ENCODE data around the gene INPP5A.
"Not testable (repeated sequence)": the region's sequence is repeated elsewhere in the genome, so short reads cannot be mapped to it uniquely, and the experiment has no call there.

INPP5A gene

GRCh38 chr10:132549371-132549770 is 11.8 kb downstream of the INPP5A start:
- no peak overlapping the region for H3K4me3 ChIP-seq (ENCODE audit: low read length)
- no peak for DNase-seq (ENCODE audit: low read depth)
- no peak for TF ChIP-seq CTCF (conservative IDR thresholded peaks at IDR 0.05; ENCODE audit: low read depth, low read length)

GRCh38 chr10:132550366-132551092 is 12.9 kb downstream of the INPP5A start:
- H3K4me3 ChIP-seq (ENCODE audit: low read length), result no peak overlapping the region
- TF ChIP-seq CTCF (conservative IDR thresholded peaks at IDR 0.05; ENCODE audit: low read depth, low read length), result no peak

GRCh38 chr10:132551093-132551807 is 13.7 kb downstream of the INPP5A start:
- no peak overlapping the region for H3K4me3 ChIP-seq (ENCODE audit: low read length)
- DNase-seq (ENCODE audit: low read depth), result no peak

More at GRCh38 chr10:132550366-132551092, 12.9 kb downstream of the INPP5A start:
- DNase-seq (ENCODE audit: low read depth), result no peak

GRCh38 chr10:132551808-132552130 is 14.2 kb downstream of the INPP5A start:
- no peak for TF ChIP-seq CTCF (conservative IDR thresholded peaks at IDR 0.05; ENCODE audit: low read depth, low read length)
- DNase-seq (ENCODE audit: low read depth), result no peak
- H3K4me3 ChIP-seq (ENCODE audit: low read length), result no peak overlapping the region

More at GRCh38 chr10:132551093-132551807, 13.7 kb downstream of the INPP5A start:
- no peak for TF ChIP-seq CTCF (conservative IDR thresholded peaks at IDR 0.05; ENCODE audit: low read depth, low read length)

GRCh38 chr10:132552635-132553034 is 15.0 kb downstream of the INPP5A start:
- DNase-seq (ENCODE audit: low read depth); H3K4me3 ChIP-seq (ENCODE audit: low read length): not testable (repeated sequence)

- DNase-seq (ENCODE audit: low read depth); H3K4me3 ChIP-seq (ENCODE audit: low read length): not testable (repeated sequence)
Measured at GRCh38 chr10:132553568-132553967, 16.0 kb downstream of the INPP5A start.

- no peak for TF ChIP-seq CTCF (conservative IDR thresholded peaks at IDR 0.05; ENCODE audit: low read depth, low read length)
- H3K4me3 ChIP-seq (ENCODE audit: low read length), result no peak overlapping the region
- DNase-seq (ENCODE audit: low read depth), result no peak
Measured at GRCh38 chr10:132554053-132554990, 16.7 kb downstream of the INPP5A start.
